ENCODE measurements around the gene DEPDC5.

DNA sequence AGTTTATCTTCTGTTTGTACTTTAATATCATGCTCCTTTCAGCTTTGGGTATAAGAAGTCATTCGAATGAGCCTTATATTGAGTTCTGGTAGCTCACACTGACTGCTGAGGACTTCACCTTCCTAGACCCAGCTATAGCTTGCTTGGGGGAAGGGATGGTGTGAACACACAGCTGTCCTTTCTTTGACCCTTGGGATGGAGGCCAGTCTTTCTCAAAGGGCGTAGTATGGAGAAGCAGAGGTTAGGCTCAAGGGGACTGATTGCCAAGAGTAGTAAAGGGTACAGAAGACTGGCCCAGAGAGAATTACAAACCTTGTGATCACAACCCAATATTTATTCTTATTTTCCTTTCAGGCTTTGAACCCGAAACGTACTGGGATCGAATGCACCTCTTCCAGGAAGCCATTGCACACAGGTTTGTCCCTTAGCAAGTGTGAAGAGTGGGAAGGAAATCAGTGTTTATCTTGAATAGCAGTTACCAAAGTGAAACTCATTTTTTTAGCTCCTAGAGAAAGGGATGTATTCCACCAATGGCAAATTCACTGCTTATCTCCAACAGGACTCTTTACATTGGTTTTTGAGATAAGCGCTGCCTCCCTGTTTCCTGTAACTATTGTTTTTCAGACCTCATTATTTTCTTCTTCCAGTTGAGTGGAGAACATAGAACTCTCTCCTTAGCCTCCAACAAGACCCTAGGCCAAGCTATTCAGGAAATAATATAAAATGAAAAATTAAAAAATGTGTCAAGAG lies 147.7 kb downstream of the DEPDC5 start:
- TF ChIP-seq POLR2AphosphoS5 (IDR thresholded peaks at IDR 0.05) = no peak
- TF ChIP-seq, protein P1, sequence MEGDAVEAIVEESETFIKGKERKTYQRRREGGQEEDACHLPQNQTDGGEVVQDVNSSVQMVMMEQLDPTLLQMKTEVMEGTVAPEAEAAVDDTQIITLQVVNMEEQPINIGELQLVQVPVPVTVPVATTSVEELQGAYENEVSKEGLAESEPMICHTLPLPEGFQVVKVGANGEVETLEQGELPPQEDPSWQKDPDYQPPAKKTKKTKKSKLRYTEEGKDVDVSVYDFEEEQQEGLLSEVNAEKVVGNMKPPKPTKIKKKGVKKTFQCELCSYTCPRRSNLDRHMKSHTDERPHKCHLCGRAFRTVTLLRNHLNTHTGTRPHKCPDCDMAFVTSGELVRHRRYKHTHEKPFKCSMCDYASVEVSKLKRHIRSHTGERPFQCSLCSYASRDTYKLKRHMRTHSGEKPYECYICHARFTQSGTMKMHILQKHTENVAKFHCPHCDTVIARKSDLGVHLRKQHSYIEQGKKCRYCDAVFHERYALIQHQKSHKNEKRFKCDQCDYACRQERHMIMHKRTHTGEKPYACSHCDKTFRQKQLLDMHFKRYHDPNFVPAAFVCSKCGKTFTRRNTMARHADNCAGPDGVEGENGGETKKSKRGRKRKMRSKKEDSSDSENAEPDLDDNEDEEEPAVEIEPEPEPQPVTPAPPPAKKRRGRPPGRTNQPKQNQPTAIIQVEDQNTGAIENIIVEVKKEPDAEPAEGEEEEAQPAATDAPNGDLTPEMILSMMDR (IDR thresholded peaks at IDR 0.05) = no peak
- no peak for TF ChIP-seq POLR2A (IDR thresholded peaks at IDR 0.05)
